HG02943 (cell line): ENCODE data around the gene RIC1.
"Not testable (repeated sequence)": the region's sequence is repeated elsewhere in the genome, so short reads cannot be mapped to it uniquely, and the experiment has no call there.

ENCODE experiments used
- ATAC-seq: cut with Tn5 transposase; IDR thresholded peaks from one replicate; pipeline ENCODE4 v1.9.1; 2021; ENCODE audit warnings: mild to moderate bottlenecking, low read depth, moderate library complexity; ENCODE audit not compliant: unreplicated experiment

RIC1 gene

GRCh38 chr9:5779705-5780218 lies 150.9 kb downstream of the RIC1 start:
- ATAC-seq = not testable (repeated sequence)

- not testable (repeated sequence) for ATAC-seq
Measured at GRCh38 chr9:5783420-5783819, 154.5 kb downstream of the RIC1 start.

- no peak for ATAC-seq
Measured at GRCh38 chr9:5783982-5784381, 155.1 kb downstream of the RIC1 start.

- no peak for ATAC-seq
Measured at GRCh38 chr9:5784526-5785315, 155.8 kb downstream of the RIC1 start.

- no peak for ATAC-seq
Measured at GRCh38 chr9:5786370-5787127, 157.6 kb downstream of the RIC1 start.

GRCh38 chr9:5787220-5787619 lies 158.3 kb downstream of the RIC1 start:
- no peak for ATAC-seq

GRCh38 chr9:5787759-5788302 lies 158.9 kb downstream of the RIC1 start:
- no peak for ATAC-seq

- ATAC-seq = no peak
Measured at GRCh38 chr9:5789489-5789888, 160.6 kb downstream of the RIC1 start.

- no peak for ATAC-seq
Measured at GRCh38 chr9:5790923-5791322, 162.0 kb downstream of the RIC1 start.

- ATAC-seq = no peak
Measured at GRCh38 chr9:5791870-5792269, 163.0 kb downstream of the RIC1 start.

- no peak for ATAC-seq
Measured at GRCh38 chr9:5793812-5794211, 164.9 kb downstream of the RIC1 start.

- no peak for ATAC-seq
Measured at GRCh38 chr9:5796298-5796697, 167.4 kb downstream of the RIC1 start.

- ATAC-seq = no peak
Measured at GRCh38 chr9:5798581-5798980, 169.7 kb downstream of the RIC1 start.

- ATAC-seq = no peak
Measured at GRCh38 chr9:5799314-5799713, 170.4 kb downstream of the RIC1 start.

GRCh38 chr9:5800378-5800777 lies 171.5 kb downstream of the RIC1 start:
- ATAC-seq = not testable (repeated sequence)

- no peak for ATAC-seq
Measured at GRCh38 chr9:5800969-5801738, 172.2 kb downstream of the RIC1 start.

- ATAC-seq = no peak
Measured at GRCh38 chr9:5801739-5802113, 172.8 kb downstream of the RIC1 start.

GRCh38 chr9:5805478-5805877 lies 176.6 kb downstream of the RIC1 start:
- ATAC-seq = no peak

- no peak for ATAC-seq
Measured at GRCh38 chr9:5811751-5812150, 182.8 kb downstream of the RIC1 start.

- no peak for ATAC-seq
Measured at GRCh38 chr9:5813824-5814223, 184.9 kb downstream of the RIC1 start.

GRCh38 chr9:5815461-5815860 lies 186.6 kb downstream of the RIC1 start:
- ATAC-seq = no peak
